GM19099 (cell line): Measurements from ENCODE around the gene COL4A4.

ENCODE experiments used
- POLR2A ChIP-seq: IDR thresholded peaks from 3 replicates; pipeline ENCODE4 v1.6.1; 2011; ENCODE audit warnings: low read depth; ENCODE audit not compliant: insufficient read length; ENCODE audit errors: extremely low read depth

Gene COL4A4

GRCh38 chr2:227132986-227133385, 31.0 kb downstream of the COL4A4 start:
- TF ChIP-seq POLR2A: no peak

DNA sequence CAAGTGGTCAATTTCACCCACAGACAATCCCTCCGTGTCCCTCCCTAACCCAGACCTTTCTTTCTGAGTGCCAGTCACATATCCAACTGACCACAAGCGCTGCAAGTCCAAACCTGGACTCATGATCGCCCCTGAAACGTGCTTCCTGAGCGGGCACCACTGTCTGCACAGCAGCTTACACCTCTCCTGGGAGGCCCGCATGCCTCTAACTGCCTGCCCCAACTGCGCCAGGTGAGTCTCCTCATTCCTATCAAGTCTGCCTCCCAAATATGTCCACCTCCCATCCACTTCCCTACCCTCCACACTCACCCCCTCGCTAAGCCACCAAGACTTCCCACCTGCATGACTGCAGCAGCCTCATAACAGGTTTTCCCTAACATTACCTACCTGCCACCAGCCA, 33.4 kb downstream of the COL4A4 start:
- TF ChIP-seq POLR2A: no peak

DNA sequence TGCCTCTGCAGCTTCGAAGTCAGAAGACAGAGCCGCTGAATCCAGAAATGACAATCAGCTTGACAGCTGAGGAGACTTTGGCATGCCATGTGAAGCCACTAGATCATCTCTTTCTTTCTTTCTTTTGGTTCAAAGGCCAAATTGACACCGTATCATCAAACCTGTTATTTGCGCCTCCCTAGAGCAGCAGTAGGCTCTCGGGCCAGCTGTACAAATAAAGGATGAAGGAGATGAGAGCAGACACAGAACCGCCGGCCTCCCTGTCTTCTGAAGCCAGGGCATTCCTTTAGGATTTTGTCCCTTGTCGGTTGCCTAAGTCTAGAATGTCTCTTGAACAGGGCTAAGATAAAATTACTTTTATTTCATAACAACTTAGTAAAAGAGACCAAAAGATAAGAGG, 36.8 kb downstream of the COL4A4 start:
- no peak for TF ChIP-seq POLR2A

DNA sequence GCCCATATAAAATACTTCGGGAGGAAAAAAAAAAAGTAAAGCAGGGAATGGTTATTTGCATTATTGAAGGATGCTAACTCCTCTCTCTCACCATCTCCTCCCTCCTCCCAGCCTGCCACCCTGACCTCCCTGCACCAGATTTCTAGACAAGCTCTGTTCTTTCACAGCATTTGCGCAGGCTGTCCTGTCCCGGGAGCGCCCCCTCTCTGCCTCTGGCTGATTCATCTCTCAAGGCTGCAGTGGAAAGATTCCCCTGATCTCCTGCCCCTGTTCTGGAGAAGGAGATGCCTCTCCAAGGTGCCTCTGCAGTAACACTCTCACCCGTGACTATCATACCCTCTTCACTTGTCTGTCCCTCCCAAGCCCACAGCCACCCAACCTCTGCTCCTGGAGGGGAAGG, 38.5 kb downstream of the COL4A4 start:
- no peak for TF ChIP-seq POLR2A

DNA sequence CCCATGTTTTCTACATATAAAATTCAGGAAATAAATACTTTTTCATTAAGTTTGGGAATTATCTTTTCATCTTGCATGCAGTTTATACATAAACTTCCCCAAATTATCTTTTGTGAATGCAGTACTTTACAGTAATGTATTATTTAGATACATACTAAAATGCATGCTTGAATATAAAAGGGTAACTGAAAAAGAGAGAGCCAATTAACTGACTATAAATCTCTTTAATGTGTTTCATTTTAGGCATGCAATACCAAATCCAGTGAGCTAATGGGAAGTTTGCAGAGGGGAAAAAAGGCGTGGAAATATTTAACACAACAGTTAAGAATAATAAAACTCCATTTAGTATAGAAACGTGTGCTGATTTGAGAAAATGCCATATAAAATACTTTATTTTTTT, 39.2 kb downstream of the COL4A4 start:
- no peak for TF ChIP-seq POLR2A

- no peak for TF ChIP-seq POLR2A
Observed at GRCh38 chr2:227123697-227124096, 40.3 kb downstream of the COL4A4 start.

- no peak for TF ChIP-seq POLR2A
Observed at GRCh38 chr2:227118353-227118752, 45.7 kb downstream of the COL4A4 start.

GRCh38 chr2:227117852-227118251, 46.2 kb downstream of the COL4A4 start:
- TF ChIP-seq POLR2A: no peak

GRCh38 chr2:227117027-227117426, 47.0 kb downstream of the COL4A4 start:
- TF ChIP-seq POLR2A: no peak

DNA sequence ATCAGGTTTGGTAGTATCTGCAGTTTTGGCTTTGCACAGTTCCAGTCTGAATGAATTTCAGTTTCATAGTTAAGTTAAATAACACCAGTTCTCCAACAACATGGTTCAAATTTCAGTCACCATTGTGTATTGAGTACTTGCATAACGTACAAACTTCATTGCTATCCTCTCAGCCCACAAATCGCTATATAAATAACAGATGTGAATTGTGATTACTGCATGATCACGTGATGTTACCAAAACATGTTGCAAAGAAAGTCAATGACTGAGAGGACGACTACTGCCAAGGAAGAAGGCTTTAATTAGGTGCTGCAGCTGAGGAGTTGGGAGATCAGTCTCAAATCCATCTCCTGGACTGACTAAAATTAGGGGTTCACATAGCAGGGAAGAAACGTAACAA, 48.2 kb downstream of the COL4A4 start:
- TF ChIP-seq POLR2A: no peak

GRCh38 chr2:227106845-227107759, 56.9 kb downstream of the COL4A4 start:
- TF ChIP-seq POLR2A: no peak

GRCh38 chr2:227103583-227103982, 60.4 kb downstream of the COL4A4 start:
- no peak for TF ChIP-seq POLR2A

GRCh38 chr2:227099340-227099739, 64.7 kb downstream of the COL4A4 start:
- TF ChIP-seq POLR2A: no peak

DNA sequence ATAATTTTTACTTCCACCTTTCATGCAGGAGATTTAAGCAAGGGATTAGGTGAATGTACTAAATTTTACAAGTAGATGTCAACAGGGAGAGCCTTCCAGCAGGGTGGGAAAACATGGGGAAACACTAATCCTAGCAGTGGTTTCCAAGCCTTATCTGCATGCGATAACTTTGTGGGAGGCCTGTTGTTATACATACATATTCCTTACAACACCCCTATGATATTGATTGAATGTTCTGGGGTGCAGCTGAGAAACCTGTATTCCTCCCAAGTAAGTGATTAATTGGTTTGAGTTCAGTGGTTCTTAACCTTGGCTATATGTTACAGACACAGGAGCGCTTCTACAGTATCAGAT, 65.9 kb downstream of the COL4A4 start:
- TF ChIP-seq POLR2A: no peak

DNA sequence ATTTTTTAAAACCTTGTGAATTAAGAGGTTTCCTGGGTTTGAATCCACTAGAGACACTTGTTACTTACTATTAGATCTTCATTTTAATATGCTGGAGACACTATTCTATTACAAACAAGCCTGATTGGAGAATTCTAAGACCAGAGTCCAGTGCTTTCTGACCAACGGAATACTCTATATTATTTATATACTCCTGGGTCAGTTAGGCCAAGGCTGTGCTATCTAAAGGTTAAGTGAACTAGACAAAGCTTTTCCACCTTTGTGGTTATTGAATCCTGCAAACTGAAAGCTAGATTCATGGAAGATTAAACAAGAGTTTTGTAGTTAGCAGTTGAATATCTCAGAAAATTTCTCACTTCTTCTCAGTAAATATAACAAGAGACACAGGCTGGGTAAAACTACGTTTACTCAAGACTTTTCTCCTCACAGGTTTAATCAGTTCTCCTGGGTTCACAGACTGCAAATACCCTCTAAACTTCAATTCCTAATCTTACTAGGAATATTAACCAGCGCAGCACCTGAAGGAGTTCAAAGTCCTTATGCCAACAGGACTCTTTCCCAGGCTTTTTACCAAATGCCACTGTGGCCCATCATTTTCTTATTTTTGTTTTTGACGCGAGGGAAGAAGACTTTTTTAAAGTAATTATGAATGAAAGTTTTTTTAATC, 66.4 kb downstream of the COL4A4 start:
- no peak for TF ChIP-seq POLR2A

DNA sequence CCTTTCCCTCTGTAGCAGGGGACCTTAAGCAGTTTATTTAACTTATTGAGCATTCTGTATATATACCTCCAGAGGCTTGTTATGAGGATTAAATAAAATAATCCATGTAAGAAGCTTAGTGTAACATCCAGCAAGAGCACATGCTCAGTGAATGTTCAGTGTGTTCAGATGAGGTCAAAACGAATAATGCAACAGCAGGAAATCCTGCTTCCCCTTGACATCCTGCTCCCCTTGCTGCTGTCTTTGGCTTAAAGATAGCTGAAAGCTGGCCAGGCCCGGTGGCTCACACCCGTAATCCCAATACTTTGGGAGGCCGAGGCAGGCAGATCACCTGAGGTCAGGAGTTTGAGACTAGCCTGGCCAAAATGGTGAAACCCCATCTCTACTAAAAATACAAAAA, 68.7 kb downstream of the COL4A4 start:
- no peak for TF ChIP-seq POLR2A
